ENCODE results near the gene OR2H1. TPM values are rescaled to one million over a fixed set of nuclear protein-coding genes. Genes with fewer than 3 reads are reported as not detected.

OR2H1 gene
- total RNA-seq, 2 donors from 2014 or later: not detected

GRCh38 chr6:29499704-29500103 lies 42.7 kb downstream of the OR2H1 start:
- H3K4me3 ChIP-seq: no peak overlapping the region
- no peak for TF ChIP-seq CTCF (IDR thresholded peaks at IDR 0.05)
- H3K27me3 ChIP-seq (replicated peaks; ENCODE audit: insufficient read depth): no peaks in the 10 kb centered on the region
- H3K4me1 ChIP-seq (ENCODE audit: control insufficient read depth in 1 of 2, low read depth in 2 of 2): no peaks in the 10 kb centered on the region
- no peak for DNase-seq (ENCODE audit: low spot score)
- H3K9me3 ChIP-seq: no peaks in the 10 kb centered on the region
- no peaks in the 10 kb centered on the region for H3K36me3 ChIP-seq
- ATAC-seq (ENCODE audit: insufficient number of reproducible peaks, low FRiP score, low read depth): no peak
- H3K27ac ChIP-seq: no peak overlapping the region

GRCh38 chr6:29500594-29500993 lies 43.6 kb downstream of the OR2H1 start:
- Histone ChIP-seq H3K27me3 (replicated peaks; ENCODE audit: insufficient read depth) (no peaks in the 10 kb centered on the region), H3K36me3 (no peaks in the 10 kb centered on the region), H3K9me3 (no peaks in the 10 kb centered on the region), H3K4me3 (no peak overlapping the region), H3K27ac (no peak overlapping the region), H3K4me1 (ENCODE audit: control insufficient read depth in 1 of 2, low read depth in 2 of 2) (no peaks in the 10 kb centered on the region)
- TF ChIP-seq CTCF (IDR thresholded peaks at IDR 0.05): no peak
- ATAC-seq (ENCODE audit: insufficient number of reproducible peaks, low FRiP score, low read depth) (no peak), DNase-seq (ENCODE audit: low spot score) (no peak)

GRCh38 chr6:29501106-29501505 lies 44.2 kb downstream of the OR2H1 start:
- H3K27ac ChIP-seq: no peak overlapping the region
- no peak overlapping the region for H3K4me3 ChIP-seq
- no peak for TF ChIP-seq CTCF (IDR thresholded peaks at IDR 0.05)
- no peaks in the 10 kb centered on the region for H3K27me3 ChIP-seq (replicated peaks; ENCODE audit: insufficient read depth)
- no peaks in the 10 kb centered on the region for H3K36me3 ChIP-seq
- DNase-seq (ENCODE audit: low spot score): no peak
- no peaks in the 10 kb centered on the region for H3K9me3 ChIP-seq
- no peak for ATAC-seq (ENCODE audit: insufficient number of reproducible peaks, low FRiP score, low read depth)
- no peaks in the 10 kb centered on the region for H3K4me1 ChIP-seq (ENCODE audit: control insufficient read depth in 1 of 2, low read depth in 2 of 2)

GRCh38 chr6:29502181-29502580 lies 45.2 kb downstream of the OR2H1 start:
- H3K27me3 ChIP-seq (replicated peaks; ENCODE audit: insufficient read depth): no peaks in the 10 kb centered on the region
- no peaks in the 10 kb centered on the region for H3K36me3 ChIP-seq
- H3K9me3 ChIP-seq: no peaks in the 10 kb centered on the region
- no peak for TF ChIP-seq CTCF (IDR thresholded peaks at IDR 0.05)
- ATAC-seq (ENCODE audit: insufficient number of reproducible peaks, low FRiP score, low read depth) (no peak), DNase-seq (ENCODE audit: low spot score) (no peak)
- no peaks in the 10 kb centered on the region for H3K4me1 ChIP-seq (ENCODE audit: control insufficient read depth in 1 of 2, low read depth in 2 of 2)
- H3K27ac ChIP-seq: no peak overlapping the region
- no peak overlapping the region for H3K4me3 ChIP-seq

GRCh38 chr6:29502597-29502996 lies 45.6 kb downstream of the OR2H1 start:
- Histone ChIP-seq H3K4me1 (ENCODE audit: control insufficient read depth in 1 of 2, low read depth in 2 of 2) (no peaks in the 10 kb centered on the region), H3K27ac (no peak overlapping the region), H3K4me3 (no peak overlapping the region), H3K9me3 (no peaks in the 10 kb centered on the region), H3K36me3 (no peaks in the 10 kb centered on the region), H3K27me3 (replicated peaks; ENCODE audit: insufficient read depth) (no peaks in the 10 kb centered on the region)
- DNase-seq (ENCODE audit: low spot score) (no peak), ATAC-seq (ENCODE audit: insufficient number of reproducible peaks, low FRiP score, low read depth) (no peak)
- TF ChIP-seq CTCF (IDR thresholded peaks at IDR 0.05): no peak

Data from thoracic aorta (tissue), 2 donors.